Neural progenitor cell (in vitro differentiated cells): ENCODE measurements around the gene PIK3C3. TPM values are rescaled to one million over a fixed set of nuclear protein-coding genes. Genes with fewer than 3 reads are reported as not detected.

Experiments
- DNase-seq: peaks from one replicate; pipeline ENCODE4 v3.0.0-alpha.2; 2016; ENCODE audit warnings: low spot score
- H2AFZ ChIP-seq: fragments of 200-600 bp; sonication (generic); replicated peaks from 2 replicates; pipeline ENCODE4 v1.6.1; 2016; ENCODE audit warnings: antibody characterized with exemption
- H3F3A ChIP-seq: fragments of 200-600 bp; sonication (generic); 2 replicates; pipeline ENCODE4 v1.6.1; 2016; ENCODE audit warnings: antibody characterized with exemption, low read depth
- H3K27ac ChIP-seq: fragments of 200-600 bp; sonication (generic); 2 replicates; pipeline ENCODE4 v1.5.1; 2016; ENCODE audit warnings: mild to moderate bottlenecking
- H3K27me3 ChIP-seq: fragments of 200-600 bp; sonication (generic); 2 replicates; pipeline ENCODE4 v1.6.1; 2016; ENCODE audit warnings: mild to moderate bottlenecking, moderate library complexity
- H3K36me3 ChIP-seq: fragments of 200-600 bp; sonication (generic); 2 replicates; pipeline ENCODE4 v1.5.1; 2016
- H3K4me1 ChIP-seq: fragments of 200-600 bp; sonication (generic); 2 replicates; pipeline ENCODE4 v1.6.1; 2016; ENCODE audit warnings: mixed run types
- H3K4me2 ChIP-seq: fragments of 200-600 bp; sonication (generic); 2 replicates; pipeline ENCODE4 v1.6.1; 2016
- H3K4me3 ChIP-seq: fragments of 200-600 bp; sonication (generic); 2 replicates; pipeline ENCODE4 v1.5.1; 2016
- H3K79me2 ChIP-seq: fragments of 200-600 bp; sonication (generic); 2 replicates; pipeline ENCODE4 v1.6.1; 2016; ENCODE audit warnings: low read depth
- H3K9ac ChIP-seq: fragments of 200-600 bp; sonication (generic); 2 replicates; pipeline ENCODE4 v1.6.1; 2016
- H3K9me3 ChIP-seq: fragments of 200-600 bp; sonication (generic); 2 replicates; pipeline ENCODE4 v1.5.1; 2016; ENCODE audit warnings: low read depth
- H4K20me1 ChIP-seq: fragments of 200-600 bp; sonication (generic); 2 replicates; pipeline ENCODE4 v1.6.1; 2016; ENCODE audit warnings: low read depth
- H3K27ac Mint-ChIP-seq: 3 replicates; pipeline ENCODE4 v1.8.0; 2021; ENCODE audit warnings: mixed read lengths
- H3K27me3 Mint-ChIP-seq: 2 replicates; pipeline ENCODE4 v1.8.0; 2022; ENCODE audit warnings: low read depth, mild to moderate bottlenecking, inconsistent platforms, moderate library complexity, mixed read lengths; ENCODE audit not compliant: insufficient read depth
- H3K36me3 Mint-ChIP-seq: 3 replicates; pipeline ENCODE4 v1.8.0; 2021; ENCODE audit warnings: mixed read lengths
- H3K4me1 Mint-ChIP-seq: 3 replicates; pipeline ENCODE4 v1.8.0; 2021; ENCODE audit warnings: mixed read lengths
- H3K4me3 Mint-ChIP-seq: 3 replicates; pipeline ENCODE4 v1.8.0; 2021; ENCODE audit warnings: mild to moderate bottlenecking, moderate library complexity, mixed read lengths
- H3K9me3 Mint-ChIP-seq: 3 replicates; pipeline ENCODE4 v1.8.0; 2020; ENCODE audit warnings: mixed read lengths
- CTCF ChIP-seq: fragments of 200-600 bp; sonication (generic); IDR thresholded peaks from 2 replicates; pipeline ENCODE4 v1.5.1; 2017; ENCODE audit warnings: antibody characterized with exemption, mild to moderate bottlenecking
- EZH2 ChIP-seq: fragments of 200-600 bp; sonication (generic); IDR thresholded peaks from 2 replicates; pipeline ENCODE4 v1.6.1; 2017; ENCODE audit warnings: antibody characterized with exemption, mild to moderate bottlenecking, moderate library complexity
- EZH2phosphoT487 ChIP-seq: fragments of 200-600 bp; sonication (generic); IDR thresholded peaks from 2 replicates; pipeline ENCODE4 v1.6.1; 2017; ENCODE audit warnings: antibody characterized with exemption
- total RNA-seq: library from RNA; depleted of rRNA; stranded (reverse); fragments of >200 nt; gene quantifications from 2 replicates; pipeline ENCODE4 v1.2.3, GENCODE V29; 2015; ENCODE audit warnings: low replicate concordance

Gene PIK3C3
- total RNA-seq, 1 donor from 2014 or later, result 87.0 TPM

- no peaks in the 10 kb centered on the region for H4K20me1 ChIP-seq
- Mint-ChIP-seq H3K4me1 (peaks cover 2% of the 10 kb centered on the region), H3K27me3 (peaks cover 7% of the 10 kb centered on the region), H3K36me3 (no peaks in the 10 kb centered on the region), H3K27ac (no peak overlapping the region), H3K9me3 (peaks cover 5% of the 10 kb centered on the region), H3K4me3 (no peak overlapping the region)
- no peak overlapping the region for H3K27ac ChIP-seq
- no peaks in the 10 kb centered on the region for H3K36me3 ChIP-seq
- H2AFZ ChIP-seq, result no peak overlapping the region
- H3K9ac ChIP-seq, result no peak overlapping the region
- TF ChIP-seq EZH2phosphoT487, result no peak
- DNase-seq, result no peak
- no peak overlapping the region for H3K4me3 ChIP-seq
- no peaks in the 10 kb centered on the region for H3K27me3 ChIP-seq
- no peaks in the 10 kb centered on the region for H3K79me2 ChIP-seq
- no peaks in the 10 kb centered on the region for H3K9me3 ChIP-seq
- H3F3A ChIP-seq, result no peaks in the 10 kb centered on the region
- H3K4me2 ChIP-seq, result no peak overlapping the region
- H3K4me1 ChIP-seq, result no peaks in the 10 kb centered on the region
Observed at GRCh38 chr18:42094875-42095274, 139.8 kb downstream of the PIK3C3 start.

GRCh38 chr18:42095732-42096377, 140.8 kb downstream of the PIK3C3 start:
- Mint-ChIP-seq H3K4me3 (no peak overlapping the region), H3K27ac (no peak overlapping the region), H3K9me3 (peaks cover 5% of the 10 kb centered on the region), H3K36me3 (no peaks in the 10 kb centered on the region), H3K27me3 (peaks cover 7% of the 10 kb centered on the region), H3K4me1 (peaks cover 4% of the 10 kb centered on the region)
- Histone ChIP-seq H3K36me3 (no peaks in the 10 kb centered on the region), H3K27me3 (no peaks in the 10 kb centered on the region), H3K4me2 (no peak overlapping the region), H3K27ac (no peak overlapping the region), H3K4me1 (no peaks in the 10 kb centered on the region), H3K9ac (no peak overlapping the region), H3K79me2 (no peaks in the 10 kb centered on the region), H3K9me3 (no peaks in the 10 kb centered on the region), H2AFZ (no peak overlapping the region), H3K4me3 (no peak overlapping the region), H4K20me1 (no peaks in the 10 kb centered on the region), H3F3A (no peaks in the 10 kb centered on the region)
- TF ChIP-seq CTCF (no peak), EZH2phosphoT487 (no peak), EZH2 (no peak)
- DNase-seq, result no peak

GRCh38 chr18:42100248-42100647, 145.2 kb downstream of the PIK3C3 start:
- Histone ChIP-seq H3K36me3 (no peaks in the 10 kb centered on the region), H3K79me2 (no peaks in the 10 kb centered on the region), H3K27ac (no peak overlapping the region), H3K27me3 (no peaks in the 10 kb centered on the region), H3F3A (no peaks in the 10 kb centered on the region), H3K9ac (no peak overlapping the region), H3K4me2 (no peak overlapping the region), H2AFZ (no peak overlapping the region), H3K4me1 (peaks cover 3% of the 10 kb centered on the region), H3K4me3 (no peak overlapping the region), H3K9me3 (no peaks in the 10 kb centered on the region), H4K20me1 (no peaks in the 10 kb centered on the region)
- Mint-ChIP-seq H3K36me3 (no peaks in the 10 kb centered on the region), H3K27ac (no peak overlapping the region), H3K27me3 (peaks cover 7% of the 10 kb centered on the region), H3K9me3 (peaks cover 5% of the 10 kb centered on the region), H3K4me1 (peaks cover 17% of the 10 kb centered on the region), H3K4me3 (no peak overlapping the region)
- DNase-seq, result no peak
- no peak for TF ChIP-seq EZH2phosphoT487
- TF ChIP-seq CTCF, result no peak

- Mint-ChIP-seq H3K4me1 (peaks cover 23% of the 10 kb centered on the region), H3K4me3 (no peak overlapping the region), H3K36me3 (no peaks in the 10 kb centered on the region), H3K27me3 (peaks cover 7% of the 10 kb centered on the region), H3K9me3 (peaks cover 5% of the 10 kb centered on the region), H3K27ac (no peak overlapping the region)
- no peaks in the 10 kb centered on the region for H4K20me1 ChIP-seq
- H3K4me2 ChIP-seq, result no peak overlapping the region
- H3K9me3 ChIP-seq, result no peaks in the 10 kb centered on the region
- no peaks in the 10 kb centered on the region for H3K36me3 ChIP-seq
- TF ChIP-seq CTCF, result no peak
- no peak for TF ChIP-seq EZH2phosphoT487
- TF ChIP-seq EZH2, result no peak
- H3K79me2 ChIP-seq, result no peaks in the 10 kb centered on the region
- H3K27ac ChIP-seq, result no peak overlapping the region
- H3K4me1 ChIP-seq, result peaks cover 10% of the 10 kb centered on the region
- H3K9ac ChIP-seq, result no peak overlapping the region
- no peak for DNase-seq
- H3K4me3 ChIP-seq, result no peak overlapping the region
- H3K27me3 ChIP-seq, result no peaks in the 10 kb centered on the region
- no peak overlapping the region for H2AFZ ChIP-seq
- H3F3A ChIP-seq, result no peaks in the 10 kb centered on the region
Observed at GRCh38 chr18:42100911-42101310, 145.9 kb downstream of the PIK3C3 start.
